ENCODE data around the gene C14orf93. TPM values are rescaled to one million over a fixed set of nuclear protein-coding genes. Genes with fewer than 3 reads are reported as not detected.

The C14orf93 gene
- total RNA-seq, 6 experiments from 2014 or later, result 3.6 to 7.0 (median 5.7) TPM

GRCh38 chr14:23002592-23002991 is 7.4 kb downstream of the C14orf93 start:
- no peak for TF ChIP-seq CTCF (IDR thresholded peaks at IDR 0.05)
- no peaks in the 10 kb centered on the region for H3K36me3 Mint-ChIP-seq (ENCODE audit: low read depth)
- H3K27ac Mint-ChIP-seq, result no peak overlapping the region
- no peak overlapping the region for H3K4me3 Mint-ChIP-seq
- no peaks in the 10 kb centered on the region for H3K9me3 Mint-ChIP-seq
- no peak for DNase-seq
- H3K4me1 Mint-ChIP-seq (ENCODE audit: low read depth), result peaks cover 27% of the 10 kb centered on the region
- peaks cover 3% of the 10 kb centered on the region for H3K27me3 Mint-ChIP-seq (ENCODE audit: insufficient read depth)

- no peak overlapping the region for H3K27ac Mint-ChIP-seq
- H3K4me3 Mint-ChIP-seq, result no peak overlapping the region
- TF ChIP-seq CTCF (IDR thresholded peaks at IDR 0.05), result no peak
Observed at GRCh38 chr14:23000860-23001259, 9.1 kb downstream of the C14orf93 start.

GRCh38 chr14:22998329-22999012 is 11.5 kb downstream of the C14orf93 start:
- no peak overlapping the region for H3K4me3 Mint-ChIP-seq
- no peak for DNase-seq
- no peaks in the 10 kb centered on the region; the same call in 1 of the 2 replicates for H3K27me3 Mint-ChIP-seq (ENCODE audit: insufficient read depth)
- no peaks in the 10 kb centered on the region for H3K9me3 Mint-ChIP-seq
- no peak overlapping the region for H3K27ac Mint-ChIP-seq
- no peak for TF ChIP-seq CTCF (IDR thresholded peaks at IDR 0.05)
- H3K4me1 Mint-ChIP-seq (ENCODE audit: low read depth), result peaks cover 21% of the 10 kb centered on the region
- no peaks in the 10 kb centered on the region for H3K36me3 Mint-ChIP-seq (ENCODE audit: low read depth)

More at GRCh38 chr14:23000860-23001259, 9.1 kb downstream of the C14orf93 start:
- no peaks in the 10 kb centered on the region; the same call in 1 of the 2 replicates for H3K27me3 Mint-ChIP-seq (ENCODE audit: insufficient read depth)
- no peak for DNase-seq
- H3K4me1 Mint-ChIP-seq (ENCODE audit: low read depth), result peaks cover 13% of the 10 kb centered on the region
- no peaks in the 10 kb centered on the region for H3K9me3 Mint-ChIP-seq
- H3K36me3 Mint-ChIP-seq (ENCODE audit: low read depth), result no peaks in the 10 kb centered on the region

GRCh38 chr14:22997676-22998323 is 12.1 kb downstream of the C14orf93 start:
- no peak for DNase-seq
- H3K27ac Mint-ChIP-seq, result no peak overlapping the region
- H3K9me3 Mint-ChIP-seq, result no peaks in the 10 kb centered on the region
- H3K36me3 Mint-ChIP-seq (ENCODE audit: low read depth), result no peaks in the 10 kb centered on the region
- H3K4me1 Mint-ChIP-seq (ENCODE audit: low read depth), result peaks cover 26% of the 10 kb centered on the region
- no peak for TF ChIP-seq CTCF (IDR thresholded peaks at IDR 0.05)
- no peak overlapping the region for H3K4me3 Mint-ChIP-seq
- H3K27me3 Mint-ChIP-seq (ENCODE audit: insufficient read depth), result no peaks in the 10 kb centered on the region; the same call in 1 of the 2 replicates

GRCh38 chr14:22996768-22997654 is 12.9 kb downstream of the C14orf93 start:
- no peak for TF ChIP-seq CTCF (IDR thresholded peaks at IDR 0.05)
- H3K36me3 Mint-ChIP-seq (ENCODE audit: low read depth), result no peaks in the 10 kb centered on the region
- peaks cover 26% of the 10 kb centered on the region for H3K4me1 Mint-ChIP-seq (ENCODE audit: low read depth)
- H3K9me3 Mint-ChIP-seq, result no peaks in the 10 kb centered on the region
- no peak overlapping the region for H3K4me3 Mint-ChIP-seq
- H3K27me3 Mint-ChIP-seq (ENCODE audit: insufficient read depth), result no peaks in the 10 kb centered on the region; the same call in 1 of the 2 replicates
- no peak for DNase-seq
- H3K27ac Mint-ChIP-seq, result no peak overlapping the region
